ACHN (cell line): ENCODE results near the gene ZNF512B.
A peak's percentile ranks its signal among the peaks of the same experiment; 100 is the strongest.
"Not testable (repeated sequence)": the region's sequence is repeated elsewhere in the genome, so short reads cannot be mapped to it uniquely, and the experiment has no call there.

Source experiments
- DNase-seq: peaks from one replicate; pipeline ENCODE4 v3.0.0-alpha.2; 2015
- in situ Hi-C: cut with HindIII; loops from 2 replicates; pipeline ENCODE4 v1.10.0; 2017; ENCODE audit warnings: low sequenced_read_pairs, low pct_ligation_motif_present, low pct_unique_long_range_greater_than_20kb

ZNF512B gene

GRCh38 chr20:63967330-63968135 lies 2.2 kb downstream of the ZNF512B start:
- in situ Hi-C loops, result no loop called here

GRCh38 chr20:63966944-63967322 lies 2.8 kb downstream of the ZNF512B start:
- in situ Hi-C loops, result no loop called here
- DNase-seq, result no peak

More at GRCh38 chr20:63967330-63968135, 2.2 kb downstream of the ZNF512B start:
- DNase-seq, result no peak

DNA sequence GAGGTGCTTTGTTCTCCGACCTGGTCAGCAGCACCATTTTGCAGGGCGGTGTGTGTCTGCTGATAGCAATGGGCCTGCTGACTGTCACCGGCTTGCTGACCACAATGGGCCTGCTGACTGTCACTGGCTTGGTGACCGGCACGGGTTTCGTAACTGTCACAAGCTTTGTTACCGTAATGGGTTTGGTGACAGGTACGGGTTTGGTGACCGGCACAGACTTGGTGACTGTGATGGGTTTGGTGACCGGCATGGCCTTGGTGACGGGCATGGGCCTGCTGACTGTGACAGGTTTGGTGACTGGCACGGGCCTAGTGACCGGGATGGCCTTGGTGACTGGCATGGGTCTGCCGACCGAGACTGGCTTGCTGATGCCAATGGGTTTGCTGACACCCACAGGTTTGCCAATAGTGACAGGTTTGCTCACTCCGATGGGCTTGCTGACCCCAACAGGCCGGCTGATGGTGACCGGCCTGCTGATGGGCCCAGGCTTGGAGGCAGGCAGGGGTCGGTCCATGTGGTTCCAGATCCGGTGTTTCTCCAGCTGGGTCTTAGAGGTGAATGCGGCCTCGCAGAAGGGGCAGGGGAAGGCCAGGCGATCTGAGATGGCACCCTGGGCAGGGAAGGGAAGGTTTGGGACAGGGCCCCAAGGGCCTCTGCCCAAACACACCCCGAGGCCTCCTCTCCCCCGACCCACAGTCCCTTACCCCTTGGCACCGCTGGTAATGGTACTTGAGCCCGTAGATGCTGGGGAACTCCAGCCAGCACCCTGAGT lies 3.4 kb downstream of the ZNF512B start:
- in situ Hi-C loops, result no loop called here

GRCh38 chr20:63964412-63964811 lies 5.3 kb downstream of the ZNF512B start:
- in situ Hi-C loops, result no loop called here

More for the DNA sequence above, 3.4 kb downstream of the ZNF512B start:
- DNase-seq, result no peak

DNA sequence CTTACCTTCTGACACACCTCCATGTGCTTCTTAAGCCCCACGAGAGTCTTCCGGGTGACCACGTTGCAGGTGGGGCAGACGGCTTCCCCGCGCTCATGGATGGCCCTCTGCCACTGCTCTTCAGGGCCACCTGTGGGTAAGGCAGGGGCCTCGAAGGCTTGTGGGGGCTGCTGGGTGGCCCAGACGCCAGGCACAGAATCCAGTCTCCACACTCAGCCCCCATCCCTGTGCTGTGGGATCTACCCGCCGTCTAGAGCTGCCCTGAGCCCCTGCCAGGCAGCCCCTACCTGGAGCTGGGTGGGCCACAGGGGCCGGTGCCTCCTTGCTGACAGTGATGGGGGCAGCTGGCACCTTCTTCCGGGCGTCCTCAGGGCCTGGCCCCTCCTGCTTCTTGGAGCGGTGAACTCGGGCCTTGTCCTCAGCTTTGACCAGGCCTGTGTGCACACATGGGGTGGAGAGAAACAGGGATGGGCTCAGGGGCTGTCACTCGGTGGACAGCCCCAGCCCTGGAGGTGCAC lies 5.9 kb downstream of the ZNF512B start:
- DNase-seq, result no peak
- in situ Hi-C loops, result no loop called here

More at GRCh38 chr20:63964412-63964811, 5.3 kb downstream of the ZNF512B start:
- no peak for DNase-seq

GRCh38 chr20:63963348-63963741 lies 6.4 kb downstream of the ZNF512B start:
- no peak for DNase-seq
- in situ Hi-C loops, result no loop called here

- in situ Hi-C loops, result no loop called here
- DNase-seq, result no peak
These were observed 7.0 kb downstream of the ZNF512B start for GRCh38 chr20:63962426-63963347.

DNA sequence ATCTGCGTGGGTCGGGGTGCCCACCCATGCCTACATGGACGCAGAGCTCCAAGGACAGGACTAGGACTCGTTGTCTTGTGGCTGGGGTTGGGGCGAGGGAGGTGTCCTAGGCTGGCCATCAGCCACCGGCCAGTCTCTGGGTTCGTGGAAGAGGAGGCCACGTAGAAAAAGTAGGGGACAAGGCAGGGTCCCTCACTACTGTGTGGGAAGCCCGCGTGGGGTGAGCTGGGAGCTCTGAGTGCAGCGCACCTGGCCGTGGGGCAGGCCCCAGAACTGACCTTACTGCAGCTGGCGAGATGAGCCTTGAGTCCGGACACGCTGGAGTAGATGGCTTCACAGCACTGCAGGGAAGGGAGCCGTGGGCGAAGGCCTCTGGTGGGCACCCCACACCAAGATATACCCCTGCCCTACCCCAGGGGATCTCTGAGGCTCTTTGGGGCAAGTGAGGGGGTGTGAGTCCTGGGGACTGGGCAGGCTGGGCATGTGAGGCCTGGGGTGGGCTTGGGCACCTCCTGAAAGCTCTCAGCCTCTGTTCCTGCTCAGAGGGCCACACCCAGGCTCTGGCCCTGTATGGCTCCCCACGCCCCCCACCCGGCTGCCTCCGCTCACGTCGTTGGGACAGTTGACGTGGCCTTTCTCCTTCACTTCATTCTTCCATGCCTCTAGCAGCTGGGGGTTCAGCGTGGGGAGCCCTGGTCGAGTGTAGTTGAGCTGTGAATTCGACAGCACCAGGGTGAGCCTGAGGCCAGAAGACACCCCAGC lies 7.9 kb downstream of the ZNF512B start:
- no peak for DNase-seq
- in situ Hi-C loops, result no loop called here

DNA sequence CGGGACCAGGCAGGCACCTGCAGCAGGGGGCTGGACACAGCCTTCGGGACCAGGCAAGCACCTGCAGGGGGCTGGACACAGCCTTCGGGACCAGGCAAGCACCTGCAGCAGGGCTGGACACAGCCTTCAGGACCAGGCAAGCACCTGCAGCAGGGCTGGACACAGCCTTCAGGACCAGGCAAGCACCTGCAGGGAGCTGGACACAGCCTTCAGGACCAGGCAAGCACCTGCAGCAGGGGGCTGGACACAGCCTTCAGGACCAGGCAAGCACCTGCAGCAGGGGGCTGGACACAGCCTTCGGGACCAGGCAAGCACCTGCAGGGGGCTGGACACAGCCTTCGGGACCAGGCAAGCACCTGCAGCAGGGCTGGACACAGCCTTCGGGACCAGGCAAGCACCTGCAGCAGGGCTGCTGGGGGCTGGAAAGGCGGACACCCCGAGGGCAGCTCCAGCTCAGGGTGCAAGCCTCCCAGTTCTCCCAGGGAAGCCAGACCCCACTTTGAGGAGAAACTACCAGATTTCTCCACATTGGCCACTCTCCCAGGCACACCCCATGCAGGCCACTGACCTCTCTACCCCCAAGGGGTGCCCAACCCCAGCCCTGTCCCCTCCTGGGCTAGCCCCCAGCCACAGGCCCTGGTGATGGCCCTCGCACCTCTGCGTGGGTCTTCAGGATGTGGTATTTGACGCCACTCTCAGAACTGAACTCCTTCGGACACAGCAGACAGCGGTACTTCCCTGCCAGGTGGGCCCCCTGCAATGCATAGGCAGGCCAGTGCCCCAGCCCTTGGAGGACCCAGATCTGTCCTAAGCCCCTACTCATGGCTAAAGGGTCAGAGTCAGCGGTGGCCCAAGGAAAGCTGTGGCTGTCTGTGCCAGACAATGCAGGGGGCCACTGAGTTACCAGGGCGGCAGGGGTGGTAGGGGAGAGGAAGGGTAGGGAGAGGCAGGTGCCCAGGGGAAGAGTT lies 8.8 kb downstream of the ZNF512B start:
- DNase-seq, in situ Hi-C loops: not testable (repeated sequence)

- DNase-seq, result no peak
- in situ Hi-C loops, result no loop called here
These were observed 10.0 kb downstream of the ZNF512B start for GRCh38 chr20:63959699-63960075.

- in situ Hi-C loops, result no loop called here
- DNase-seq, result no peak
These were observed 10.6 kb downstream of the ZNF512B start for GRCh38 chr20:63958964-63959698.

DNA sequence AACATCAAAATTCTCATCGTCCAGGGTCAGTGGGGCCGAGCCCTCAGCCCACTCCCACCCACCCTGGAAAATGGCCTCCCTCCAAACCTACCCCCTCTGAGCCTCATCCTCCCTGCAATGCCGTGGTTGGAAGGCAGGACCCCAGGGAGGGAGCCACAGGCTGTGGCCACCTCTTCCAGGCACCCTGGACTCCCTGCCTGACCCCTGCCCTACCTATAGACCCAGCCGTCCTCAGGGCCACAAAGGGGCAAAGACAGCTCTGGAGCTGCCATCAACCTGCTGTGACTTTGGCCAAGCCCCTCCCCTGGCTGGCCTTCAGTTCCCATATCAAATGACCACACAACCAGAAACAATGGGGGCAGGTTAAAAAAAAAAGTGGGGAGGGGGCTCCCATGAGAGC lies 11.3 kb downstream of the ZNF512B start:
- in situ Hi-C loops, result no loop called here
- DNase-seq, result no peak

DNA sequence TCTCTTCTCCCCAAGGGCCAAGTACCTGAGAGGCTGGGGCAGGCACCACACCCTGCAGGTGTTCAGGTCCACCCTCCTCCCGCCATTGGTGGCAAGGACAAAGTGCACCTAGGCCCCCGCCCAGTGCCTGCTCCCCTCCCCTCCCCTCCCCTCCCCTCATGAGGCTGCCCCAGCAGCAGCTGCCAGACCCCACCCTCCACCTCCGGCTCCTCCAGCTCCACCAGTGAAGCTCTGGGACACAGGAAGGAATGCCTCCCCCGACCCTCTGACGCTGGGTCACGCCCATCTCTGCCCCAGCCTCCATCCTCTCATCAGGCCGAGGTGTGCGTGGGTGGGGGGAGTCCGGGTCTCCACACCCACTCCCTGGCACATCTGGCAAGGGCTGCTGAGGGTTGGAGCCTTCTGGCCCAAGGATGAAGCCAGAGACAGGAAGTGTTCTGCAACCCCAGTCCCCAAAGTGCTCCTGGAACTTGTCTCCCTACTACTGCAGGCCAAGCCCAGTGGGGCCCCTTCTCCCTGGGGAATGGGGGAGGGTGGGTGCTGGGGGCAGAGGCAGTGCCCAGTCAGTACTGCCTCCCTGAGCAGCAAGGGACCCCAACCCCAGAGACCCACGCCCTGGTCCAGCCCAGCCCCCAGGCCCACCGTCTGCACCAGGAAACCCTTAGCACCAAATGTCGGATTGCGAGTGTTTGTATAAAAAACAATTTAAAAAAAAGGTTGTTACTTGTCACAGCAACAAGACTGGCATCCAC lies 11.9 kb downstream of the ZNF512B start:
- DNase-seq, result no peak
- in situ Hi-C loops, result no loop called here

DNA sequence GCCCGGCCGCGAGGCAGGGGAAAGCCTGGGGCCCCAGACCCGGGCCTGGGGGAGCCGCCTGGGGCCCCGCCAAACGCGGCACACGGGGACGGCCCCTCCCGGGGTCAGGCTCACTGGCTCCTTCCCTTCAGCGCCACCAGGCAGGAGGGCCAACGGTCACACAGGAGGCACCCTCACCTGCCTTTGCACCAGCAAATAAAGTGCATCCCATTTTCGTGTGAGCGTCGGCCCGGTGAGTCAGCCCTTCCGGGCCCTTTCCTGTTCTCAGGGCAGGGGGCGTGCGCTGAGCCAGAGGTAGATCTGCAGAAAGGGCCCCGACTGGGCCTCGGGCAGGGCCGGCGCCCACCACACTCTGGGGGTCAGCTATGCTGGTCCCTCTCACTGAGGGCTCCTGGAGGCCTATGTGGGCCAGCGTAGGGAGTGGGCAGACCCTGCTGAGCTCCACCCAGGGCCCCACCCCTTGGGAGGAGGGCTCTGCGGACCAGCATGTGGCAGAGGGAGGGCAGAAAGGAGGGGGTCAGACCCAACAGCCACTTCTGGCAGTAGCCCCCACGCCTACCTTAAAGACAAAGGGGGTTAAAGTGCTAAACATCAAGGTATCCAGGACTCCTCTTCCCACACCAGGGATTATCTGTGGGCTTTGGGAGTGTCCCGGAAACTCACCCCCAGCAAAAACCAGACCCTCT lies 12.6 kb downstream of the ZNF512B start:
- DNase-seq, result peak; percentile 63
- in situ Hi-C loops, result no loop called here

DNA sequence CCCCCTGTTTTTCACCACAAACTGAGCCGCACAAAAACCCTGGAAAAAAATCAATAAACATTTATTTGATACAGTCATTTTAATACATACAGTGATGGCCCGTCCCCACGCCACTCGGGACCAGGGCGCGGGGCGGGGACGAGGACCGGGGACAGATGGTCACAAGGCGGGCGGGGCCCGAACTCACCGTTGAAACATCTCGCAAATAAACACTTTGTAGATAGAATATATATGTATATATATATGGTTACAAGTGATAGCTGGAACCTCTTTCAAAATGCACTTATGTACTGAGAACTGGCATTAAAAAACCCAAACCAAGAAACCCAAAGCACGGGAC lies 13.1 kb downstream of the ZNF512B start:
- DNase-seq, result no peak
- in situ Hi-C loops, result no loop called here
